Measurements from ENCODE around the gene LAMC1.
"Not testable (repeated sequence)": the region's sequence is repeated elsewhere in the genome, so short reads cannot be mapped to it uniquely, and the experiment has no call there.

LAMC1 gene

DNA sequence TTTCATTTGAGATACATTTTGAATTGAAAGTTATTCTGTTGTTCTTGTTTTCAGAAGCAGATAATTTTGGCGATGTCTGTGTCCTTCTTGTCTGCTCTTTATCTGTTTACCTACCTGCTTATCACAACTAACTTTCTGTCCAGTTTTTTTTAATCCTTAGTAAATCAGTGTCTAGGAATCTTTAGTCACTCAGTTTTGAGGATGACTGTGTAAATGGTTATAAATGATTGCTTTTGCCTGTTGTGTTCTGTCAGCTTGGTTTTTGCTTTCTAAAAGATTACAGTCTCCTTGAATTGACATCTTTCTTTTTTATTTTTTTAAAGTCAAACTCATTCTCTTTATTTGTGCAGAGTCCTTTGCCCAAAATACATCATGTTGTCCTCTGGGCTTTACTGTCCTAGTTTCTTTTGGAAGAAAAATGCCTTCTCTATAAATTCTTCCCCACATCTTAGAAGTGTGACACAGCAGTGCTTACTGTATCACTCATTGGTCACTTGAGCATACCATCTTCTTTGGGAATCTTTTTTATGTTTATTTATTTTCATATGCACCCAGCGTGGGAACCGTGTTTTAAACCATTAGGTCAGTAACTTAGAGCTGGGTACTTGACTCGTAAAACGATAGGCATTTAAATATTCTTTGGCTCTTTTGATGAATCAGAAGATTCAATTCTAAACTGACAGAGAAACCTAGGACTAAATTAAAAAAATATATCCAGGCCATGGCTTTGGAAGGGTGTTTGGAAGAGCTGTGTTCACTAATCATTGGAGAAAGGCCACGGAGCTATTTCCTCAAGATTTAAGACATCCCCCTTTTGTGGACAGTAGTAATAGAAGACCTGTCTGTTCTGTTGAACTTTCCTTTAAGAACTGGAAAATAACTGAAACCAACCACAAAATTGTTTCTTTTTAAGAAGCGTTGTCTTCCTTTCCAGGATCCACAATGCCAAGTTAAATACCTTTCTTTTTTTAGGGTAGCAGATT, 20.9 kb downstream of the LAMC1 start:
- no peak for DNase-seq

DNA sequence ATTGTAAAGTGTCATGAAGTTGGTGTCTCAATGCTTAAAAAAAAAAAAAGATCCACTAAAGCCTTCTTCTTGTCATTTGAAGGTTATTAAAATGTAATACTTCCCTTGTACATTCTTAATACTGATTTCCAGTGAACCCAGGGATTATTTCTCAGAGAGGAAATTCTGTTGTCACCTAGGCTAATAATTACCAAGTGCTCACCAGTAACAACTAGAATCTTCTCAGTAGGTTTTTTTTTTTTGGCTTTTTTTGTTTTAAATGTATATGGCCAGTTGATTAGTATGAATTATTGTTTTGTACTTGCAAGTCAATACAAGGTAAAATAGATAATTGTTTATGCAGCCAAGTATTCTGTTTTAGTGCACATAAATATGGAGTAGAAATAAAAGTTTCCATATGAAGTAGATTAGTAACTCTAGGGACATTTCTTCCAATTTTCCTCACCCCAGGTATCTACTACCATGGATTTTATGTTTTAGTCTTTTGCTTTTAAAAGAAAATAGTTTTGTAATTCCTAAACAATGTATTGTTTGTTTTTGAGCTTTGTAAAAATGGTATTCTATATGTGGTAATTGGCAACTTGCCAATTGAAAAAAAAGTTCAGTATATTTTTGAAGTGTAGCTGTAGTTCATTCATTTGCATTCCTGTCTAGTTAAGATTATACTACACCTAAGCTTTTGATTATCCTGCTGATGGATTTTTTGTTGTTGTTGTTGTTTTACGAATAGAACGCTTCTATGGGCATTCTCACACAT, 21.9 kb downstream of the LAMC1 start:
- DNase-seq: no peak

DNA sequence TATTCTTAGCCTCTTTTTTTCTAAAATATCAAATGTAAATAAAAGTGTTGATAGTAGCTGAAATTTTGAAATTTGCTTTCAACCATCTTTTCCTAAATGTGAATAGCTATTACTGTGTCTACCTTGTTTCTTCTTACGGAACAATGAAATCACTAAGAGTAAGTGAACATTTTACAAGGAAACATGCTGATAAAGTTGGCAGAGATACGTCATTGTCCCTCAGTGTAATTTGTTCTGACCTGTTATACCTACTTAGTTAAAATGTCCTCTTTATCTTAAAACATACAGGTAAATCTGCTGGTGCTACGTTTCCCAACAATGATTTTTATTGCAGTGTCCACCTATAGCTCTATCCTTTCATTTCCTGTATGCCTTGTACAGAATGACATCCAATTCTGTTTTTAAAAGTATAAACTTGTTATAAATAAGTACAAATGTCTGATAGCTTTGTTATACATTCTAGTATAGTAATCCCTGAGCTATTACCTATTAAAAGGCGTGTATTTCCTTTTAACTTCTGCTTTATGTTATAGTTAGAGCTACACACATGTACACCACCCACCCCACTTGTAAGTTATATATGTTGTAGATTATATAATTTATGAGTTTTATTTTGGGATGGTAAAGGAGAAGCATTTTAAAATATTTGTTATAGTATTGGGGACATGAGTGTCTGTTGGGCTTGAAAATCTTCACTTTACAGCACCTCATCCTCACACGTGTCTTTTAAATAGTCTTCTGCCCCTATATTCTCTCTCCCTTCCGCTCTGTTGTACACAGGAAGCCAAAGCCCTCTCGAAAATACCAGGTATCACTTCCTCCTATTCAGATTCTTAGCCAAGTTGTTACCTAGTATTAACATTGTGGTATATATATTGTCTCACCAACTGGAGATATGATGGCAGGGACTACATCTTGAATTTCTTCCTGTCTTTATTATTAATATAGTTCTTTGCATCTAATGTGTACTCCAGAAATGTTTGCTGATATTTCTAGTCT, 25.2 kb downstream of the LAMC1 start:
- DNase-seq: no peak

DNA sequence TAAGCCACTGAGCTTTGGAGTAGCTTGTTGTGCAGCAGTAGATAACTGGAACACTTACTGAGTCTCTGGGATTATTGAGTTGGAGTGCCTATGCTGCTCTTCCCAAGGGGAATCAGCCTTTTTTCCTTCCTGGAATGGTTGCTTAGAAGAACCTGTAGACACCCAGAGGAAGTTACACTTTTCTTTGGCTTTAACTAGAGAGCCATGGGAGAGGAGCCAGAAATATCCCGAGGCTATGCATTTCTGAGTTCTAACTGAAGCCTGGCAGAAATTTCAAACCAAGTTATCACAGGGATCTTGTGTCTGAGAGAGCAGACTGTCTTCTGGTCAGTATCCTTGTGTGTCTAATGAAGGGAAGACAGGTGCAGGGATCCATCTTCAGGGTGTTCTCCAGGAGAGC, 28.3 kb downstream of the LAMC1 start:
- no peak for DNase-seq

DNA sequence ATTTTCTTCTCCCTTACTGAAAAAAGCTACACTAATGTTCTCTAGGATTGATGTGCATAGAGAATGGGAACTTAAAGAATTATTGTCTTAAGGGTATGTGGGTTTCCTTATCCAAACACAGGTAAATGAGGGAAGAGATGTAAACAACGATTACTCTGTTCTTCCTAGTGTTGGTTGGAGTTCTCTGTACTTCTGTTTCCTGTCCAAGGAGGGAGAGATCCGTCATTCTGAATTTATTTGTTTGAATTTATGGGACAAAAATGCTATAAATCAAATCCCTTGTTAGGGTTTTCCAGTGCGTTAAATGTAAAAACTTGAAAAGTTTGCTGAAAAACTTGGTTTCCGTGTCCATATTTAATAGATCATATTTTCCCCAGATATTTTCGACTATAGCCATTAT, 29.6 kb downstream of the LAMC1 start:
- DNase-seq: no peak

DNA sequence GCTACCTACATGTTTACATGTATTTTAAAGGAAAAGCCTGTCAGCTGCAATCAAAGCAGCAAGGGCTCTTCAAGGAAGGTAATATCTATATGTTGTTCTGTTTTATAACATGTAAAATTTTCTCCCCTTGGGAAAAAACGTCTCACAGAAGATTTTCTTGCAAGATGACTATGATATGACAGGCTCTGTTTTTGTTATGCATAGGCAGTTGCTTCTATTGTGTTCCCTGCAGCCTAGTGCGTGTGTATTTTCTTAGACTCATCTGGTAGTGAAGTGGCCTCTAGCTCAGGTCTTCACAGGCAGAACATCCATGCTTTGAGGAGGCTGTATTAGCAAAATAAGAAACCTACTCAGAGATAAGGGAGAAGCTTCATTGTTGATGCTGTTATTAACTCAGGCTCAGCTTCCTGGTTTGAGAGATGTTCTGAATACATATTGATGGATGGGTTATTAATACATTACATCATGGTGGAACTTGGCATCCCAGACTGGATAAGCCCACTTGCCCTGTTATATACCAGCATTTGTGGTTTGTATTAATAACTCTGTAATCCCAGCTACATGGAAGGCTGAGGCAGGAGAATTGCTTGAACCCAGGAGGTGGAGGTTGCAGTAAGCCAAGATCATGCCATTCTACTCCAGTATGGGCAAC, 35.8 kb downstream of the LAMC1 start:
- DNase-seq: no peak

DNA sequence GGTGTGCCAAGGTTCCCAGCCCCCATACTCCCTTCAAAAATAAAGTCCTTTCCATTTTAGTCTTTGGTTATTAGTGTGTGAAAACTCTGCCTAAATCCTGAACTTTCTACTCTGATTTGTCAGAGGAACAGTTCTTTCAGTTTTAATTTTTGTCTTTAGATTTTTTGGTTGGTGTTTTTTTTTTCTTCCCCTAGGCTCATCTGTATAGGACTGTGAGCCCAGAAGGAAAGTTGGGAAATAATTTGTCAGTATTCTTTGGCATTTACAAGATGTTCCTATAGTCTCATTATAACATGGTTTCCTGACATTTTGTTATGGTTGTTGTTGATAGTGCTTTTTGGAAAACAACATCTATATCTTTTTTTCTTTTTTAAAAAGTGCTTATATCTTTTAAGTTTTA, 38.0 kb downstream of the LAMC1 start:
- no peak for DNase-seq

DNA sequence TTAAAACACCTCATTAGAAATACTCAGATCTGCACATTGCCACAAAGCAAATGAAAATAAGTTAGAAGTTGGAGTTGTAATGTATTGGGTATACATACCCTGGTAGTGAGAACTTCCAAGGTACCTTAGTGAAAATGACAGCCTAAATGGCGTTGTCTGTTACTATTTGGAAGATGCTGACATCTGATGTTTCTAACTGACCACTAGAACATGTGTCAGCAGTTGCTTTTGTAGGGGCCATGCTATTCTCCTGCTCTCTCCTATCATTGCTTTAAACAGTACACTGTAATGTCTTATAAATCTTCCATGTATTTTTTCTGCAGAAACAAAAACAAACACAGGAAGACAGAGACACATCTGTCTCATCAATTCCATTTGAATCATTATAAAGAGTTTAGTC, 40.1 kb downstream of the LAMC1 start:
- DNase-seq: no peak

DNA sequence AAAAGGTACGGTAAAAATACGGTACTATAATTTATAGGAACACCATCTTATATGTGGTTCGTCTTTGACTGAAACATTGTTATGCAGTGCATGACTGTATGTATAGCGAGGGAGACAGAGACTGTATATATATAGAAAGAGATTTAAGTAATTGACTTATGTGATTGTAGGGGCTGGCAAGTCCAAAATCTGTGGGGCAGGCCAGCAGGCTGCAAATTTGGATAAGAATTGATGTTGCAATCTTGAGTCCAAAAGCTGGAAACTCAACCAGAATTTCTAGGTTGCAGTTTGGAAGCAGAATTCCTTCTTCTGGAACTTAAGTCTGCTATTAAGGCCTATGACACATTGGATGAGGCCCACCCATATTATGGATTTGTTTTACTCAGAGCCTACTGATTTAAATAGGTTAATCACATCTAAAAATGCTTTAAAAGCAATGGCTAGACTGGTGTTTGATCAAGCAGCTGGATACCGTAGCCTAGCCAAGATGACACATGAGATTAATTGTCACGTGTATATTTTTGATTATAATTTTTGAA, 42.0 kb downstream of the LAMC1 start:
- DNase-seq: no peak

DNA sequence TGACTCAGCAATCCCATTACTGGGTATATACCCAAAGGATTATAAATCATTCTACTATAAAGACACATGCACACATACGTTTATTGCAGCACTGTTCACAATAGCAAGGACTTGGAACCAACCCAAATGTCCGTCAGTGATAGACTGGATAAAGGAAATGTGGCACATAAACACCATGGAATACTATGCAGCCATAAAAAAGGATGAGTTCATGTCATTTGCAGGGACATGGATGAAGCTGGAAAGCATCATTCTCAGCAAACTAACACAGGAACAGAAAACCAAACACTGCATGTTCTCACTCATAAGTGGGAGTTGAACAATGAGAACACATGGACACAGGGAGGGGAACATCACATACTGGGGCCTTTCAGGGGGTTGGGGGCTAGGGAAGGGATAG, 43.2 kb downstream of the LAMC1 start:
- DNase-seq: not testable (repeated sequence)

DNA sequence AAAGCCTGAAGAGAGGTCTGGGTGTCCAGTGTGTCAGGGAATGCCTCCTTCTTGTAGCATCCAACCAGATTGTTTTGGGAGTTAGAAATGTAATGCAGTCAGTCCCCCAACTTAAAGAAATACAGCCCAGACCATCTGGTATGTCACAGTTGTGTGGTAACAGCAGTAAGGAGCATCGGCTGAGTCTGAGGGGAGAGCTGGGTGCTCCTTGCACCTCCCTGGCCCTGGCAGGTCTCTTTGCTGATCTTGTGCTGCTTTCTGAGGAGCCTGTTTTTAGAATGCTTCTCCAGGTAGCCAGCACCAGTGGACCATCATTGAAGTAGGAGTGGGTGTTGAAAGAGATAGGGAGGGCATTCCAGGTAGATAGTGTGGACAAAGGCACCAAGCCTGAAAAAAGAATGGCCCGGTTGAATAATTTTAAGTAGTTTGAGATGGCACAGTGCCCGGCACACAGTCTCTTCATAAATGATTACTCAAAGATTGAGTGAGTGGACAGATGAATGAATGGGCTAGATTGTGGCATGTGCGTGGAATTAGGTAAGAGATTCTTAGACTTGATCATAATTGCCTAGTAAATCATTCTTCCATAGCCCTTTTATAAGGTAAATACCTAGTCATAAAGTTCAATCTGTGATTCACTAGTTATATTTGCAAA, 46.5 kb downstream of the LAMC1 start:
- DNase-seq: no peak

DNA sequence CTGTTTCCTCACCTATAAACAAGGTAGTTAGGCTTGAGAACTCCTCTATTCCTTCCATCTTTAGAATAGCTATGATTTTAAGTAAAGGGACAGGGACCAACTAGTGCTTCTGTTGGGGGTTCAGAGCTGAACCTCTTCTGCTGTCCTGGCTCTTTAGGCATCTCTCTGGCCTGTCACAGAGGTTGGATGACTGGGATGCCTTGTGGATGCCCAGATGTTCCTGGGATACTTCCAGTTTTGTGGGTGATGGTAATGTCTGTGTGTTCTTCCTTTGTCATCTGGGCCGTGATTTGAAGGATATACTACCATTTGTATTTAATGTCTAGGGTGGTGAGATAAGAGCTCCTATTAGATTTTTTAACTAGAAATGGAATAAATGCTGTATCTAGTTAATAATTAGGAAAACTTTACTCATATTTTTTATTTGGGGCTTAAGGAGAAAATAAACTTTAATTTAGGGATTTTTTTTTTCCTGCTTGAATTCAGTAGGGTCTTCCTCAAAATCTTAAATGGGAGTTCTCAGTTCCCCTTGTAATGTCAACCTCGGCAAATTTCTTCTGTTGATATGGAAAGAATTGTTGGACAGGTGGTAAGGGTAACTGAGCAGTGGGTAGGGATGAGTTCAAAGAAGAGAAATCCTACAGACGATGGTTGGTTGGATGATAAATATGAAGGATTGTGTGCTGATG, 47.2 kb downstream of the LAMC1 start:
- DNase-seq: no peak

DNA sequence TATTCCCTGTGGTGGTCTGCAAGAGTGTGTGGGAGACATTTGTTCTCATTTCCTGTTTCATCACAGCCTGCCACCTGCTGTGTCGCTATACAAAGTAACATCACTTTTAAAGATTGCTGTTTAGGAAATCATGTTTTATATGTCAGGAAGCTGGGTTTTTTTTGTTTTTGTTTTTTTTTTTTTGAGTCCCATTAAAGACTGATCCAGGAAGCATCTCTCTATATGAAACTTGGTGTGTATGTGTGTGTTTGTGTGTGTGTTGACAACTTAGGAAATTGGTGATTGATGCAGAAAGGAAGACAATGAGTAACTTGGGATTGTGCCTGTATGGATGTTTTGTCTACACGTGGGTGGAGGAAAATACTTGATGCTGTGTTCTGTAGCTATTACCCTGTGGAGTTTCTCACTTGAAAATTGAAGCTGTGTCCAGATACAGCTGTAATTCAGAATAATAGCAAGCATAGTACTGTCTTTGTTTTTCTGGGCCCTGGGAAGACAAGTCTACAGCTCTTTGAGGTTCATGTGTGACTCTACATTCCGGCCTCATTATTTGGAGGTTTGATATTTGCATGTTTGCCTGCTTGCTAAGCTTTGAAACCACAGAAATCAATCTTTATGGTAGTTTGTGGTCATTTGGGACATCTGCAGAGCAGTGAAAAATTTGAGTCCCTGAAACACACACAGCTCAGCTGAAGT, 47.9 kb downstream of the LAMC1 start:
- no peak for DNase-seq

DNA sequence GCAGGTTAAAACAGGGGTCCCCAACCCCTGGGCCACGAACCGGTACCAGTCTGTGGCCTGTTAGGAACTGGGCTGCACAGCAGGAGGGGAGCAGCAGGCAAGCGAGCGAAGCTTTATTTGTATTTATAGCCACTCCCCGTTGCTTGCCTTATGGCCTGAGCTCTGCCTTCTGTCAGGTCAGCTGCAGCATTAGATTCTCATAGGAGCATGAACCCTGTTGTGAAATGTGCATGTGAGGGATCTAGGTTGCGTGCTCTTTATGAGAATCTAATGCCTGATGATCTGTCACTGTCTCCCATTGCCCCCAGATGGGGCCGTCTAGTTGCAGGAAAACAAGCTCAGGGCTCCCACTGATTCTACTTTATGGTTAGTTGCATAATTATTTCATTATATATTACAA, 49.4 kb downstream of the LAMC1 start:
- not testable (repeated sequence) for DNase-seq

DNA sequence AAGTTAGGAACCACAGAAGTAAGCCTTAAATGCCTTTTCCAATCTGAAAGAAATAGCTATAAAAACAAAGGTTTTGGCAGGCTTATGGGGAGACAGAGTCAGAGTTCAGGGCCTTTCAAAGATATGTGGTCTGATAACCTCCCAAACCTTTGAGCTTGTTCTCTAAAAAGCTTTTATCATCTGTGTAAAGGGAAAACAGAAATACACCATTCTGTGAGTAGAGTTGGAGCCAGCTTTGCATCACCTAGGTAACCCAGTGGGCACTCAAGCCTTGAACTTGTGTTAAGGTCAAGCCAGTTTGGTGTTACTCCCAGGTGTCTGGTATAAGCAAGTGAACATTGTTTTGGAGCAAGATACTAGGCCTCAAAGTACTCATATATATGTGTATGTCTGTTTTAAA, 50.1 kb downstream of the LAMC1 start:
- no peak for DNase-seq

DNA sequence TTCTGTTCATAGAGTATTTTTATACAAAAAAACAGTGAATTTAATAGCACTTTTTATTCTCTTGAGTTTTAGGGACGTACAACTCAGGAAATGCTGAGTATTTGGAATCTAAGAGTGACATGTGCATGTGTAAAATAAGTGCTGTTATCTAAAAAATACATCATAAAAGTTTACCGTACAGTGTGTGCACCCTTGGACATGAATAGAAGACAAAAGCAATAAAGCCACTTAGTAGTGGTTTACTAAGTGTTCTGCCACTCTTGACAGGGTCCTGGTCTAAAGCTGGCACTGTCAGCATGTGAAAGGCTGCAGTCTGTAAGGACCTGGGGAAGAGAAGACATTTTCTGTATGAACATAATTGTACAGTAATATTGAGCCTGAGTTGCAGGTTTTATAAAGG, 51.0 kb downstream of the LAMC1 start:
- DNase-seq: no peak

DNA sequence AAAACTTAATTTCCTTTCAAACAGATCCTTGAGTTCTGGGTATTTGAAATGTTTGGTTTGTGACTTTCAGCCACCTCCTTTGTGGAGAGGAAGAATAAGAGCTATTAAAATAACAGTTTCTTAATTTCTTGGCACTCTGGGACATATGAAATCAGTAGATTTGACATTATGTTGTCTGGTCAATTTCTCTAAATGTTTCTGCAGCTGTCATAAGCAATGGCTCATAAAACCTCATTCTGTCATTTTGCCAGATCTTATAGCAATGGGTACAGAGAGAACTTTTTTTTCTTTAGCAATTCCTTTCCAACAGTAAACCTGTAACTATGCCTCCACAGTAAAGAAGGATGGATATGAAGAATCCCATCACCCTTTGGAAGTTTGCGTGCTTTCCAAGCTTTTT, 52.6 kb downstream of the LAMC1 start:
- DNase-seq: no peak

DNA sequence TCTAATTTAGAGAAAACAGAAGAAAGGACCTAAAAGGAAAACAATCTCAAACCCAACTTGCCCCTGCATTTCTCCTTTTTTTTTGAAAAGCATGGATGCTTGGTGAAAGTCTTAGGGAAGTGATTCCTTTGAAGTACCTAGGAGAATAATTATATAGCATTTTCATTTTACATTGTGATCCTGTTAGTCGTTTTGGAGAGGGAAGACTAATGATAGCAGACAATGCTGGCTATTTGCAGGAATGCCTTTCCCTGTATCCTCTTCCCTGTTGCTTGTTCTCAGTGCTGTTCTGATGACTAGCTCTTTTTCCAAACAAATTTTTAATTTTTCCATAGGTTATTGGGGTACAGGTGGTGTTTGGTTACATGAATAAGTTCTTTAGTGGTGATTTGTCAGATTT, 53.9 kb downstream of the LAMC1 start:
- DNase-seq: no peak

DNA sequence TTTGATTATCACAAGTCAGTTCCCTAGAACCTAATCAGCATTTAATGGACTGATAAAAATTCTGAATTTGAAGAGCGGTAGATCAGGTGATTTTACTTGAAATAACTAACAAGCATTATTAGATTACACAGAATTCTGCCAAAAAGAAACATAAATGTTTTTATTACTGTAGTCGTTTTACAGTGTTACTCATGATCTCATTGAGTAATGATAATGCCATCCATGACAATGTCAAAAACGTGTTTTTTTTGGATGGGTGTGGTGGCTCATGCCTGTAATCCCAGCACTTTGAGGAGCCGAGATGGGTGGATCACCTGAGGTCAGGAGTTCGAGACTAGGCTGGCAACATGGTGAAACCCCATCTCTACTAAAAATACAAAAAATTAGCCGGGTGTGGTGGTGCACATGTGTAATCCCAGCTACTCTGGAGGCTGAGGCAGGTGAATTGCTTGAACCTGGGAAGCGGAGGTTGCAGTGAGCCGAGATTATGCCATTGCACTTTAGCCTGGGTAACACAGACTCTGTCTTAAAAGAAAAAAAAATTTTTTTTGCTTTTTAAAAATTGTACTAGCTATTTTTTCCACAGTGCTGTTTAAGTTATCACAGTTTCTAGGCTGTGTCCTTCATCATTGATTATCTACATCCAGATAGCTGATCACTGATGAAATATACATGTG, 56.6 kb downstream of the LAMC1 start:
- DNase-seq: no peak

DNA sequence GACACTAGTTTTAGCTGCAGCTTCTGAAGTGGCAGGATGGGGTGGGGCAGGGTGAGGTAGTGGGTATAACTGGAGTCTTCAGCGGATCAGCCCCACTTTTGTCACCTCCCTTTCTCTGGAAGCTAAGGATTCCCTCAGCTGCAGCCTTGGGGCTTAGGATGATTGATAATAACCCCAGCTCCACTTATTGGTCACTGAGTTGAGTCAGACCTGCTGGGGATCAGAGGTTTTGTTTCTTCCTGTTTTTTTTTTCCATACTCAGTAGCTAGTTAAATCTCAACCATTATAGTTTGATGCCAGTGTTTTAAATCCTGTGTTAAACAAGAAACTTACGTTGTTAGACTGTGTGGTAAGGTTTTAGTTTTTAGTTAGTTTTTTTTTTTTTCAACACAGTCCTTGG, 57.2 kb downstream of the LAMC1 start:
- no peak for DNase-seq
